HEK293T (cell line): ENCODE data around the gene RFX1.

Source experiments
- ARNT ChIP-seq: fragments of 450-650 bp; IDR thresholded peaks from 2 replicates; pipeline ENCODE4 v1.6.1; 2017; ENCODE audit warnings: mild to moderate bottlenecking
- BHLHE40 ChIP-seq: fragments of 450-650 bp; IDR thresholded peaks from 2 replicates; pipeline ENCODE4 v1.6.1; 2016; ENCODE audit warnings: mild to moderate bottlenecking, moderate library complexity, borderline replicate concordance
- CTBP1 ChIP-seq: fragments of 450-650 bp; IDR thresholded peaks from 2 replicates; pipeline ENCODE4 v1.6.1; 2016; ENCODE audit warnings: borderline replicate concordance
- FOXA1 ChIP-seq: fragments of 450-650 bp; IDR thresholded peaks from 2 replicates; pipeline ENCODE4 v1.6.1; 2016; ENCODE audit warnings: mild to moderate bottlenecking
- FOXK2 ChIP-seq: fragments of 450-650 bp; IDR thresholded peaks from 2 replicates; pipeline ENCODE4 v1.6.1; 2016; ENCODE audit warnings: mild to moderate bottlenecking
- FOXM1 ChIP-seq: fragments of 450-650 bp; IDR thresholded peaks from 2 replicates; pipeline ENCODE4 v1.6.1; 2017; ENCODE audit warnings: mild to moderate bottlenecking, borderline replicate concordance
- HDGF ChIP-seq: fragments of 450-650 bp; IDR thresholded peaks from 2 replicates; pipeline ENCODE4 v1.6.1; 2017; ENCODE audit warnings: antibody characterized with exemption, borderline replicate concordance
- L3MBTL2 ChIP-seq: fragments of 450-650 bp; conservative IDR thresholded peaks from 2 replicates; pipeline ENCODE4 v1.6.1; 2016; ENCODE audit warnings: mild to moderate bottlenecking
- NFRKB ChIP-seq: fragments of 450-650 bp; IDR thresholded peaks from 2 replicates; pipeline ENCODE4 v1.6.1; 2016; ENCODE audit warnings: mild to moderate bottlenecking, moderate library complexity
- SP1 ChIP-seq: fragments of 450-650 bp; IDR thresholded peaks from 2 replicates; pipeline ENCODE4 v1.6.1; 2017
- SUZ12 ChIP-seq: fragments of 450-650 bp; IDR thresholded peaks from 2 replicates; pipeline ENCODE4 v1.6.1; 2016; ENCODE audit warnings: mild to moderate bottlenecking
- TARDBP ChIP-seq: fragments of 450-650 bp; IDR thresholded peaks from 2 replicates; pipeline ENCODE4 v1.6.1; 2016
- ZNF384 ChIP-seq: fragments of 450-650 bp; IDR thresholded peaks from 2 replicates; pipeline ENCODE4 v1.6.1; 2016

- TF ChIP-seq CTBP1 = no peak
- TF ChIP-seq SP1 = no peak
- no peak for TF ChIP-seq BHLHE40
- no peak for TF ChIP-seq SUZ12
- no peak for TF ChIP-seq FOXK2
- TF ChIP-seq FOXA1 = no peak
- no peak for TF ChIP-seq ARNT
- no peak for TF ChIP-seq HDGF
- no peak for TF ChIP-seq ZNF384
- TF ChIP-seq L3MBTL2 = no peak
- TF ChIP-seq FOXM1 = no peak
- TF ChIP-seq NFRKB = no peak
- TF ChIP-seq TARDBP = no peak
Observed at GRCh38 chr19:13959962-13960862, 45.9 kb downstream of the RFX1 start.
